Measurements from ENCODE around the gene SLC8A3.

- TF ChIP-seq POLR2A (IDR thresholded peaks at IDR 0.05; ENCODE audit: extremely low read depth, insufficient read length) (no peak), MAX (IDR thresholded peaks at IDR 0.05; ENCODE audit: low read depth, low read length) (no peak)
Measured at GRCh38 chr14:70077005-70077404, 111.7 kb downstream of the SLC8A3 start.
